OCI-LY3 (cell line): ENCODE measurements around the gene KCNN2.

Experiments used
- H2AFZ ChIP-seq: fragments of 200-600, 300-600 bp; shearing (Covaris generic); 2 replicates; pipeline ENCODE4 v1.6.0; 2014; ENCODE audit warnings: antibody characterized with exemption, low read depth, low read length
- H3K27ac ChIP-seq: fragments of 200-600, 300-600 bp; sonication (generic); 2 replicates; pipeline ENCODE4 v1.5.1; 2014; ENCODE audit warnings: mild to moderate bottlenecking, low read length, moderate library complexity, mixed read lengths
- H3K27me3 ChIP-seq: fragments of 200-600, 300-600 bp; sonication (generic); 2 replicates; pipeline ENCODE4 v1.6.1; 2014; ENCODE audit warnings: low read depth, low read length, mixed read lengths
- H3K36me3 ChIP-seq: fragments of 200-600, 300-600 bp; sonication (generic); replicated peaks from 2 replicates; pipeline ENCODE3; 2014; ENCODE audit warnings: low read depth, low read length, mixed read lengths
- H3K4me1 ChIP-seq: fragments of 300-600, 200-600 bp; sonication (generic); 2 replicates; pipeline ENCODE4 v1.6.1; 2014; ENCODE audit warnings: low read length, mixed read lengths
- H3K4me2 ChIP-seq: fragments of 200-600, 300-600 bp; sonication (generic); 2 replicates; pipeline ENCODE4 v1.6.1; 2014; ENCODE audit warnings: low read length, mixed read lengths
- H3K4me3 ChIP-seq: fragments of 300-600, 200-600 bp; sonication (generic); 2 replicates; pipeline ENCODE4 v1.5.1; 2014; ENCODE audit warnings: antibody characterized with exemption, mild to moderate bottlenecking, low read length, moderate library complexity
- H3K79me2 ChIP-seq: fragments of 300-600, 200-600 bp; shearing (Covaris generic); 2 replicates; pipeline ENCODE4 v1.6.1; 2014; ENCODE audit warnings: mild to moderate bottlenecking, low read length, mixed read lengths
- H3K9ac ChIP-seq: fragments of 300-600, 200-600 bp; shearing (Covaris generic); 2 replicates; pipeline ENCODE4 v1.6.0; 2014; ENCODE audit warnings: mild to moderate bottlenecking, low read length, moderate library complexity
- H3K9me3 ChIP-seq: fragments of 200-600, 300-600 bp; shearing (Covaris generic); 2 replicates; pipeline ENCODE4 v1.6.1; 2014; ENCODE audit warnings: low read length, mixed read lengths; ENCODE audit not compliant: insufficient read depth
- H4K20me1 ChIP-seq: fragments of 200-600, 300-600 bp; sonication (generic); 2 replicates; pipeline ENCODE4 v1.6.1; 2016; ENCODE audit warnings: low read length, mixed read lengths; ENCODE audit not compliant: insufficient read depth
- CTCF ChIP-seq: fragments of 200-600, 300-600 bp; sonication (generic); IDR thresholded peaks from 2 replicates; pipeline ENCODE4 v1.5.1; 2014; ENCODE audit warnings: antibody characterized with exemption, low read length, low read depth
- EZH2phosphoT487 ChIP-seq: fragments of 200-600 bp; shearing (Covaris generic); IDR thresholded peaks from 2 replicates; pipeline ENCODE4 v1.6.1; 2018; ENCODE audit warnings: antibody characterized with exemption, mixed run types, low read depth

KCNN2 gene

GRCh38 chr5:114317751-114318150 is 44.1 kb upstream of the KCNN2 start:
- Histone ChIP-seq H3K27ac (no peak overlapping the region), H2AFZ (no peak overlapping the region), H3K4me1 (peaks cover 13% of the 10 kb centered on the region), H3K9me3 (no peaks in the 10 kb centered on the region), H3K79me2 (no peaks in the 10 kb centered on the region), H3K4me2 (no peak overlapping the region), H3K9ac (no peak overlapping the region), H3K27me3 (no peaks in the 10 kb centered on the region), H3K36me3 (no peaks in the 10 kb centered on the region), H3K4me3 (no peak overlapping the region), H4K20me1 (no peaks in the 10 kb centered on the region)
- TF ChIP-seq CTCF, result no peak
- no peak for TF ChIP-seq EZH2phosphoT487

GRCh38 chr5:114319236-114319635 is 42.6 kb upstream of the KCNN2 start:
- H3K4me1 ChIP-seq, result peaks cover 5% of the 10 kb centered on the region
- no peaks in the 10 kb centered on the region for H3K9me3 ChIP-seq
- no peak overlapping the region for H3K27ac ChIP-seq
- H3K27me3 ChIP-seq, result no peaks in the 10 kb centered on the region
- no peak overlapping the region for H2AFZ ChIP-seq
- H3K4me2 ChIP-seq, result no peak overlapping the region
- no peaks in the 10 kb centered on the region for H3K79me2 ChIP-seq
- H3K4me3 ChIP-seq, result no peak overlapping the region
- no peak for TF ChIP-seq CTCF
- TF ChIP-seq EZH2phosphoT487, result no peak
- no peaks in the 10 kb centered on the region for H4K20me1 ChIP-seq
- H3K36me3 ChIP-seq, result no peaks in the 10 kb centered on the region
- no peak overlapping the region for H3K9ac ChIP-seq

GRCh38 chr5:114319821-114320220 is 42.0 kb upstream of the KCNN2 start:
- Histone ChIP-seq H3K27me3 (no peaks in the 10 kb centered on the region), H4K20me1 (no peaks in the 10 kb centered on the region), H3K4me2 (no peak overlapping the region), H3K79me2 (no peaks in the 10 kb centered on the region), H3K36me3 (no peaks in the 10 kb centered on the region), H3K9ac (no peak overlapping the region), H3K27ac (no peak overlapping the region), H3K9me3 (no peaks in the 10 kb centered on the region), H2AFZ (no peak overlapping the region), H3K4me1 (no peaks in the 10 kb centered on the region), H3K4me3 (no peak overlapping the region)
- TF ChIP-seq EZH2phosphoT487, result no peak
- no peak for TF ChIP-seq CTCF

GRCh38 chr5:114324282-114324681 is 37.6 kb upstream of the KCNN2 start:
- Histone ChIP-seq H3K79me2 (no peaks in the 10 kb centered on the region), H3K9ac (no peak overlapping the region), H3K4me3 (no peak overlapping the region), H3K4me2 (no peak overlapping the region), H3K27ac (no peak overlapping the region), H4K20me1 (no peaks in the 10 kb centered on the region), H3K36me3 (no peaks in the 10 kb centered on the region), H3K27me3 (no peaks in the 10 kb centered on the region), H3K9me3 (no peaks in the 10 kb centered on the region), H2AFZ (no peak overlapping the region), H3K4me1 (peaks cover 5% of the 10 kb centered on the region)
- TF ChIP-seq EZH2phosphoT487 (no peak), CTCF (no peak)
